HepG2 (cell line): ENCODE results near the gene ZG16. TPM values are rescaled to one million over a fixed set of nuclear protein-coding genes. Genes with fewer than 3 reads are reported as not detected.
A peak's percentile ranks its signal among the peaks of the same experiment; 100 is the strongest.

ENCODE experiments used
- ATAC-seq: fragments of 200-7000 bp; cut with Tn5 transposase; 3 replicates; pipeline ENCODE4 v1.9.1; 2020; ENCODE audit warnings: mild to moderate bottlenecking, moderate library complexity
- BruUV-seq: library from RNA; stranded (reverse); fragments of 400-500 nt; replicated peaks from 2 replicates; lab custom pipeline; 2021; lab: Mats Ljungman, UMichigan
- CTCF ChIA-PET: fragments of 300-600 bp; formaldehyde crosslinking; extraction: SDS; loops from one replicate; lab custom pipeline; 2021; ENCODE audit warnings: low total read pairs, inconsistent platforms, low intra/inter-chr PET ratio; lab: Yijun Ruan, JAX
- POLR2A ChIA-PET: fragments of 350-600 bp; sonication (Branson Sonifier 250); formaldehyde crosslinking; loops from one replicate; lab custom pipeline; 2020; ENCODE audit warnings: antibody characterized with exemption, inconsistent platforms; lab: Yijun Ruan, JAX
- DNase-seq: peaks from one replicate; pipeline ENCODE4 v3.0.0-alpha.2; 2015; ENCODE audit warnings: low spot score
- FAIRE-seq: peaks from 3 replicates; lab custom pipeline; 2011; peaks lifted over from hg19 to GRCh38; lab: Jason Lieb, UNC
- H2AFZ ChIP-seq: one replicate; pipeline ENCODE4 v1.6.1; 2011; ENCODE audit warnings: low read length, inconsistent platforms
- H3K27ac ChIP-seq: fragments of 300-600 bp; 3 replicates; pipeline ENCODE4 v1.8.0; 2011; ENCODE audit warnings: mixed run types, mild to moderate bottlenecking, mixed read lengths, low read length, inconsistent platforms; ENCODE audit not compliant: insufficient read depth; ENCODE audit errors: extremely low read length
- H3K27me3 ChIP-seq, 2 experiments: fragments of 200-600 bp in 1 of 2; 2 replicates in 1 of 2; 3 replicates in 1 of 2; pipeline versions ENCODE4 v1.6.0 to v1.8.0; 2011; ENCODE audit warnings: low read length in 2 of 2, mild to moderate bottlenecking in 2 of 2, moderate library complexity in 2 of 2, inconsistent platforms in 1 of 2; ENCODE audit not compliant: insufficient read depth in 2 of 2, control insufficient read depth in 1 of 2
- H3K36me3 ChIP-seq, 2 experiments: fragments of 200-600 bp in 1 of 2; replicated peaks in 1 of 2; 2 replicates in 1 of 2; 3 replicates in 1 of 2; pipeline versions ENCODE4 v1.5.1 to v1.8.0; 2011; ENCODE audit warnings: low read length in 2 of 2, inconsistent platforms in 1 of 2; ENCODE audit not compliant: insufficient read depth in 2 of 2, control insufficient read depth in 1 of 2
- H3K4me1 ChIP-seq: 2 replicates; pipeline ENCODE4 v1.5.1; 2012; ENCODE audit warnings: low read length, inconsistent platforms; ENCODE audit not compliant: insufficient read depth
- H3K4me2 ChIP-seq: 2 replicates; pipeline ENCODE4 v1.6.0; 2011; ENCODE audit warnings: low read depth, low read length, inconsistent platforms
- H3K4me3 ChIP-seq, 3 experiments: fragments of 200-600 bp in 1 of 3; sonication (generic), shearing (Covaris generic) in 1 of 3; replicated peaks in 1 of 3; 2 replicates each; pipeline ENCODE4 v1.5.1; 2011 to 2016; ENCODE audit warnings: low read length in 3 of 3, inconsistent platforms in 2 of 3, low read depth in 2 of 3, mild to moderate bottlenecking in 2 of 3, control low read depth in 1 of 3, mixed read lengths in 1 of 3; ENCODE audit not compliant: insufficient read depth in 1 of 3
- H3K79me2 ChIP-seq: one replicate; pipeline ENCODE4 v1.6.1; 2011; ENCODE audit warnings: low read length, inconsistent platforms; ENCODE audit not compliant: insufficient read depth
- H3K9ac ChIP-seq: 2 replicates; pipeline ENCODE4 v1.6.0; 2011; ENCODE audit warnings: mild to moderate bottlenecking, low read depth, low read length, inconsistent platforms; ENCODE audit not compliant: insufficient read depth
- H3K9me3 ChIP-seq: 2 replicates; pipeline ENCODE4 v1.5.1; 2012; ENCODE audit warnings: mild to moderate bottlenecking, low read length
- H4K20me1 ChIP-seq: 2 replicates; pipeline ENCODE4 v1.6.0; 2011; ENCODE audit warnings: inconsistent platforms, mild to moderate bottlenecking, low read length, moderate library complexity; ENCODE audit not compliant: insufficient read depth
- FOXJ3 ChIP-seq: sonication (generic); formaldehyde crosslinking; IDR thresholded peaks from 2 replicates; pipeline ENCODE4 v1.4.0; 2020; ENCODE audit warnings: missing genetic modification reagents, mild to moderate bottlenecking, borderline replicate concordance
- GPN1 ChIP-seq: sonication (generic); formaldehyde crosslinking; IDR thresholded peaks from 2 replicates; pipeline ENCODE4 v1.5.1; 2020; ENCODE audit warnings: missing genetic modification reagents, borderline replicate concordance
- HDAC1 ChIP-seq: sonication (generic); formaldehyde crosslinking; IDR thresholded peaks from 2 replicates; pipeline ENCODE4 v1.5.1; 2020; ENCODE audit warnings: mild to moderate bottlenecking, missing genetic modification reagents
- HHEX ChIP-seq: IDR thresholded peaks from 2 replicates; pipeline ENCODE4 v1.6.1; 2016; ENCODE audit warnings: control low read depth
- KDM3A ChIP-seq: IDR thresholded peaks from 2 replicates; pipeline ENCODE4 v1.6.1; 2018; ENCODE audit warnings: low read depth, missing compliant biosample characterization
- NRL ChIP-seq: sonication (generic); formaldehyde crosslinking; IDR thresholded peaks from 2 replicates; pipeline ENCODE4 v1.5.0; 2020; ENCODE audit warnings: missing genetic modification reagents, mild to moderate bottlenecking, moderate library complexity, borderline replicate concordance
- RAD21 ChIP-seq: fragments of 450-650 bp; formaldehyde crosslinking; IDR thresholded peaks from 2 replicates; pipeline ENCODE4 v1.5.0; 2020; ENCODE audit warnings: mild to moderate bottlenecking
- RNF2 ChIP-seq: fragments of 450-650 bp; conservative IDR thresholded peaks from 2 replicates; pipeline ENCODE4 v1.6.1; 2016; ENCODE audit warnings: low read depth
- SP5 ChIP-seq: IDR thresholded peaks from 2 replicates; pipeline ENCODE4 v1.6.1; 2016; ENCODE audit warnings: low read depth, borderline replicate concordance
- SYNCRIP ChIP-seq: fragments of 200-400 bp; formaldehyde crosslinking; IDR thresholded peaks from 2 replicates; pipeline ENCODE4 v1.6.1; 2018; ENCODE audit warnings: mild to moderate bottlenecking, low read depth, low read length; ENCODE audit not compliant: insufficient read depth
- TBL1XR1 ChIP-seq: fragments of 150-350 bp; IDR thresholded peaks from 2 replicates; pipeline ENCODE4 v1.6.1; 2014; ENCODE audit warnings: borderline replicate concordance, low read length; ENCODE audit not compliant: partially characterized antibody
- ZBTB7B ChIP-seq: sonication (generic); formaldehyde crosslinking; IDR thresholded peaks from 2 replicates; pipeline ENCODE4 v1.4.0; 2020; ENCODE audit warnings: missing genetic modification reagents
- ZFY ChIP-seq: sonication (generic); formaldehyde crosslinking; IDR thresholded peaks from 2 replicates; pipeline ENCODE4 v1.4.0; 2020; ENCODE audit warnings: missing genetic modification reagents
- ZNF234 ChIP-seq: sonication (generic); formaldehyde crosslinking; conservative IDR thresholded peaks from 2 replicates; pipeline ENCODE4 v1.5.1; 2020; ENCODE audit warnings: mild to moderate bottlenecking, missing genetic modification reagents
- ZNF451 ChIP-seq: sonication (generic); formaldehyde crosslinking; IDR thresholded peaks from 2 replicates; pipeline ENCODE4 v1.5.0; 2020; ENCODE audit warnings: mild to moderate bottlenecking, missing genetic modification reagents
- ZNF597 ChIP-seq: sonication (generic); formaldehyde crosslinking; IDR thresholded peaks from 2 replicates; pipeline ENCODE4 v1.5.0; 2020; ENCODE audit warnings: missing genetic modification reagents
- ZNF703 ChIP-seq: sonication (generic); formaldehyde crosslinking; IDR thresholded peaks from 2 replicates; pipeline ENCODE4 v1.5.1; 2020; ENCODE audit warnings: missing genetic modification reagents, mild to moderate bottlenecking, moderate library complexity, borderline replicate concordance
- ZNF737 ChIP-seq: sonication (generic); formaldehyde crosslinking; IDR thresholded peaks from 2 replicates; pipeline ENCODE4 v1.5.0; 2020; ENCODE audit warnings: missing genetic modification reagents, mild to moderate bottlenecking, borderline replicate concordance
- ZNF776 ChIP-seq: sonication (generic); formaldehyde crosslinking; IDR thresholded peaks from 2 replicates; pipeline ENCODE4 v1.4.0; 2020; ENCODE audit warnings: mild to moderate bottlenecking, missing genetic modification reagents
- WGBS: methylation state at CpG from one replicate; pipeline ENCODE4 v1.1.6; 2017; ENCODE audit warnings: low lambda C conversion rate; 5-methylcytosine and 5-hydroxymethylcytosine counted together
- in situ Hi-C: cut with HindIII; loops from 2 replicates; pipeline ENCODE4 v1.10.0; 2017; ENCODE audit warnings: low pct_unique_long_range_greater_than_20kb; ENCODE audit not compliant: extremely low pct_ligation_motif_present
- intact Hi-C: fragments of 100-400 bp; cut with micrococcal nuclease; formaldehyde crosslinking; loops from one replicate; pipeline ENCODE4 v1.10.0; 2022; ENCODE audit not compliant: unreplicated experiment
- polyA plus RNA-seq, 8 experiments: library from polyadenylated mRNA; depleted of rRNA in 3 of 8; stranded (reverse) in 7 of 8; unstranded in 1 of 8; fragments of >200 nt; fragmentation: Illumina TruSeq in 4 of 8; extraction: Trizol in 4 of 8; gene quantifications; 2 replicates each; pipeline versions ENCODE4 v1.2.1 to v1.2.3, GENCODE V29; 2011 to 2016; ENCODE audit warnings: low read depth in 4 of 8, missing spikeins in 1 of 8, mixed read lengths in 1 of 8; ENCODE audit not compliant: insufficient read depth in 1 of 8
- total RNA-seq, 5 experiments: library from RNA; depleted of rRNA; stranded (reverse); fragments of >200 nt; fragmentation: Illumina TruSeq; extraction: Trizol; gene quantifications; 2 replicates each; pipeline ENCODE4 v1.2.3, GENCODE V29; 2016; ENCODE audit warnings: low read depth in 1 of 5
- TF ChIP-seq, protein P1 (sequence below): sonication (generic); formaldehyde crosslinking; IDR thresholded peaks from 2 replicates; pipeline ENCODE4 v1.4.0; 2020; ENCODE audit warnings: missing genetic modification reagents
- TF ChIP-seq, protein P2 (sequence below): IDR thresholded peaks from 2 replicates; pipeline ENCODE4 v1.6.1; 2016; ENCODE audit warnings: missing genetic modification reagents, missing compliant biosample characterization

Gene ZG16
- total and polyA plus RNA-seq, 2 of the 13 experiments (the other 11 are each of a cell fraction or from before 2014, with no cell fraction given) = 0.04 to 0.07 TPM

GRCh38 chr16:29807426-29808218 lies 29.6 kb downstream of the ZG16 start:
- ChIA-PET CTCF (interaction anchor here (1.8 kb wide), 1 partner anchor 41 kb away, joined by 5 read pairs; no protein-coding TSS in a partner anchor), POLR2A (interaction anchor here (0.8 to 3.7 kb wide), 23 partner anchors 10 to 258 kb away, joined by 3 to 80 read pairs (median 6); partner anchors contain the start of genes ALDOA, ASPHD1, CDIPT and KCTD13)
- FAIRE-seq (peak; percentile 69), ATAC-seq (peak; percentile 2; the same call in 2 of the 3 replicates), DNase-seq (peak; percentile 81)
- 2% methylated on average over 46 of the region's 69 CpGs for WGBS
- Histone ChIP-seq H3K36me3 (peaks cover 10 to 41% of the 10 kb centered on the region in 2 experiments), H3K4me2 (peak overlapping the region; percentile 88), H3K27ac (peak overlapping the region; percentile 77), H3K27me3 (peaks cover 0 to 4% of the 10 kb centered on the region in 2 experiments; a peak in 2 of 5 replicates), H2AFZ (no peak overlapping the region), H3K4me3 (peak overlapping the region; percentile 63 to 85 (median 77)), H3K4me1 (peaks cover 63% of the 10 kb centered on the region), H3K79me2 (peaks cover 22% of the 10 kb centered on the region), H3K9me3 (no peaks in the 10 kb centered on the region), H4K20me1 (peaks cover 23% of the 10 kb centered on the region; the same call in 1 of the 2 replicates), H3K9ac (peak overlapping the region; percentile 78)
- BruUV-seq = TSS peak; percentile 53
- intact Hi-C loops = no loop called here
- in situ Hi-C loops = loop anchor here (25.0 kb wide), 1 partner anchor 855 kb away; the partner anchor contains the start of genes FBRS and PRR14
- TF ChIP-seq GPN1 (CRISPR knock-in tag) = 0 out of 2 replicates have a peak, but pooled peaks have one; percentile 61
- no peak for TF ChIP-seq HHEX (CRISPR knock-in tag)
- TF ChIP-seq RAD21 (CRISPR knock-in tag) = peak; percentile 87
- TF ChIP-seq SP5 (CRISPR knock-in tag) = peak; percentile 19; the same call in 1 of the 2 replicates
- TF ChIP-seq ZNF703 = peak; percentile 95; the same call in 1 of the 2 replicates
- peak; percentile 81; the same call in 1 of the 2 replicates for TF ChIP-seq ZBTB7B (CRISPR knock-in tag)
- TF ChIP-seq NRL (CRISPR knock-in tag) = peak; percentile 100
- no peak for TF ChIP-seq TBL1XR1
- TF ChIP-seq RNF2 = peak; percentile 98
- TF ChIP-seq, protein P1, sequence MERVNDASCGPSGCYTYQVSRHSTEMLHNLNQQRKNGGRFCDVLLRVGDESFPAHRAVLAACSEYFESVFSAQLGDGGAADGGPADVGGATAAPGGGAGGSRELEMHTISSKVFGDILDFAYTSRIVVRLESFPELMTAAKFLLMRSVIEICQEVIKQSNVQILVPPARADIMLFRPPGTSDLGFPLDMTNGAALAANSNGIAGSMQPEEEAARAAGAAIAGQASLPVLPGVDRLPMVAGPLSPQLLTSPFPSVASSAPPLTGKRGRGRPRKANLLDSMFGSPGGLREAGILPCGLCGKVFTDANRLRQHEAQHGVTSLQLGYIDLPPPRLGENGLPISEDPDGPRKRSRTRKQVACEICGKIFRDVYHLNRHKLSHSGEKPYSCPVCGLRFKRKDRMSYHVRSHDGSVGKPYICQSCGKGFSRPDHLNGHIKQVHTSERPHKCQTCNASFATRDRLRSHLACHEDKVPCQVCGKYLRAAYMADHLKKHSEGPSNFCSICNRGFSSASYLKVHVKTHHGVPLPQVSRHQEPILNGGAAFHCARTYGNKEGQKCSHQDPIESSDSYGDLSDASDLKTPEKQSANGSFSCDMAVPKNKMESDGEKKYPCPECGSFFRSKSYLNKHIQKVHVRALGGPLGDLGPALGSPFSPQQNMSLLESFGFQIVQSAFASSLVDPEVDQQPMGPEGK = peak; percentile 75
- peak; percentile 87; the same call in 1 of the 2 replicates for TF ChIP-seq KDM3A
- TF ChIP-seq ZNF776 = peak; percentile 100
- TF ChIP-seq ZNF597 (CRISPR knock-in tag) = no peak
- TF ChIP-seq FOXJ3 = no peak; the same call in 1 of the 2 replicates
- peak; percentile 99 for TF ChIP-seq ZNF737
- TF ChIP-seq ZNF451 (CRISPR knock-in tag) = peak; percentile 99
- TF ChIP-seq ZNF234 (CRISPR knock-in tag) = no peak
- TF ChIP-seq, protein P2, sequence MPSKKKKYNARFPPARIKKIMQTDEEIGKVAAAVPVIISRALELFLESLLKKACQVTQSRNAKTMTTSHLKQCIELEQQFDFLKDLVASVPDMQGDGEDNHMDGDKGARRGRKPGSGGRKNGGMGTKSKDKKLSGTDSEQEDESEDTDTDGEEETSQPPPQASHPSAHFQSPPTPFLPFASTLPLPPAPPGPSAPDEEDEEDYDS (CRISPR knock-in tag) = peak; percentile 71
- TF ChIP-seq ZFY = peak; percentile 94
- TF ChIP-seq HDAC1 (CRISPR knock-in tag) = peak; percentile 96
- TF ChIP-seq SYNCRIP = no peak
